Coronary artery (tissue), 2 donors: Measurements from ENCODE around the gene PRR11.
"Not testable (repeated sequence)": the region's sequence is repeated elsewhere in the genome, so short reads cannot be mapped to it uniquely, and the experiment has no call there.

Experiments
- DNase-seq: peaks from one replicate; pipeline ENCODE4 v3.0.0-alpha.2; 2017; ENCODE audit warnings: low spot score
- H3K27ac ChIP-seq, 2 donors: fragments of 200-600 bp; sonication (generic); one replicate each; pipeline ENCODE4 v1.5.1; 2016 to 2019
- H3K4me3 ChIP-seq: fragments of 200-600 bp; sonication (generic); 2 replicates; pipeline ENCODE4 v1.5.1; 2016; ENCODE audit warnings: mild to moderate bottlenecking, moderate library complexity
- TF ChIP-seq, protein P1 (sequence below): fragments of 200-600 bp; sonication (generic); IDR thresholded peaks from one replicate; pipeline ENCODE4 v1.5.1; 2019; ENCODE audit warnings: antibody characterized with exemption

The PRR11 gene

DNA sequence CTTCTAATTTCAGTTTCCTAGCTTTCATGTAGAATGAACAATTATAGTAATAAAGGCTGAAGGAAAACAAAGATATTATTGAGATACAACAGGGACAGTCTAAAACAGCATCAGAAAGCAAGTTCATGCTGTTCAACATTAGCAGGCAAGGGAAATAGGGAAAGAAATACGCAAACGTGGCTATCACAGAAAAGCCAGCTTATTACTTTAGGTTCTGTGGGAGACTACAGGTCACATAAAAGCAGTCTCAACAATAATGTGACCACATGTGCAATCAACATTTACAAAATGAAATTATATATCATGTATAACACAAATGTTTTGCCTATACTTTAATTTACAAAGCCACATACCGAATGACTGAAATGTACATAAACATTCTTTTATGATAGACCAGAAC lies 44.0 kb upstream of the PRR11 start:
- TF ChIP-seq, protein P1, sequence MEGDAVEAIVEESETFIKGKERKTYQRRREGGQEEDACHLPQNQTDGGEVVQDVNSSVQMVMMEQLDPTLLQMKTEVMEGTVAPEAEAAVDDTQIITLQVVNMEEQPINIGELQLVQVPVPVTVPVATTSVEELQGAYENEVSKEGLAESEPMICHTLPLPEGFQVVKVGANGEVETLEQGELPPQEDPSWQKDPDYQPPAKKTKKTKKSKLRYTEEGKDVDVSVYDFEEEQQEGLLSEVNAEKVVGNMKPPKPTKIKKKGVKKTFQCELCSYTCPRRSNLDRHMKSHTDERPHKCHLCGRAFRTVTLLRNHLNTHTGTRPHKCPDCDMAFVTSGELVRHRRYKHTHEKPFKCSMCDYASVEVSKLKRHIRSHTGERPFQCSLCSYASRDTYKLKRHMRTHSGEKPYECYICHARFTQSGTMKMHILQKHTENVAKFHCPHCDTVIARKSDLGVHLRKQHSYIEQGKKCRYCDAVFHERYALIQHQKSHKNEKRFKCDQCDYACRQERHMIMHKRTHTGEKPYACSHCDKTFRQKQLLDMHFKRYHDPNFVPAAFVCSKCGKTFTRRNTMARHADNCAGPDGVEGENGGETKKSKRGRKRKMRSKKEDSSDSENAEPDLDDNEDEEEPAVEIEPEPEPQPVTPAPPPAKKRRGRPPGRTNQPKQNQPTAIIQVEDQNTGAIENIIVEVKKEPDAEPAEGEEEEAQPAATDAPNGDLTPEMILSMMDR = no peak
- no peak overlapping the region for H3K27ac ChIP-seq
- no peak overlapping the region for H3K4me3 ChIP-seq
- no peak for DNase-seq

DNA sequence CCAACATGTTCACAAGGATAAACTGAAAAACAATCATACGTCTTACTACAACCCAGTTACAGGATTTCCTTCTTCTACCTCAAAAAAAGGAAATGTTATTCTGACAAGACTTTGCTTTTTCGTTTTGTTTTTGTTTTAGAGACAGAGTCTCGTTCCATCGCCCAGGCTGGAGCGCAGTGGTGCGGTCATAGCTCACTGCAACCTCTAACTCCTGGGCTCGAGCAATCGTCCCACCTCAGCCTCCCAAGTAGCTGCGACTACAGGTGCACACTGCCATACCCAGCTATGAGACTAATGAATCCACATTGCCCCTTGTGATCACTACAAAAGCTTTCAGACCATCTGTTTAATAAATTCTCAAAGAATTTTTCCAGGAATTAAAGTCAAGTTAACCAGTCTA lies 40.1 kb upstream of the PRR11 start:
- DNase-seq = no peak

DNA sequence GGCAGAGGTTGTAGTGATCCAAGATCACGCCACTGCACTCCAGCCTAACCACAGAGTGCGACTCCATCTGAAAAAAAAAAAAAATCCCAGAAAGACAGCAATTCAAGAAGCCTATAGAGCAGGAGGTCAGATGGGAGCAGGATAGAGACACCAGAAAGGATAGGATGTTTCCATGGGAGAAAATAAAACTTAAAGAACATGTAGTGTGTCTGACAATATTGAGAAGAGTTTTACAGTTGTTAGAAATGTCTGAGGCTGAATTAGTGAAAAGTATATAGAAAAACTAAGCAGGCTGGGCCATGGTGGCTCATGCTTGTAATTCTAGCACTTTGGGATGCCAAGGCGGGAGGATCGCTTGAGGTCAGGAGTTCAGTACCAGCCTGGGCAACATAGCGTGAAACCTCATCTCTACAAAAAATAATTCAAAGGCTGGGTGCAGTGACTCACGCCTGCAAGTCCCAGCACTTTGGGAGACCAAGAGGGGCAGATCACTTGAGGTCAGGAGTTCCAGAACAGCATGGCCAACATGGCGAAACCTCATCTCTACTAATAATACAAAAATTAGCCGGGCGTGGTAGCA lies 33.6 kb upstream of the PRR11 start:
- TF ChIP-seq, protein P1 = no peak
- H3K4me3 ChIP-seq = no peak overlapping the region
- DNase-seq = no peak
- no peak overlapping the region for H3K27ac ChIP-seq

More for the DNA sequence above, 40.1 kb upstream of the PRR11 start:
- no peak overlapping the region for H3K27ac ChIP-seq
- TF ChIP-seq, protein P1 = no peak
- no peak overlapping the region for H3K4me3 ChIP-seq

DNA sequence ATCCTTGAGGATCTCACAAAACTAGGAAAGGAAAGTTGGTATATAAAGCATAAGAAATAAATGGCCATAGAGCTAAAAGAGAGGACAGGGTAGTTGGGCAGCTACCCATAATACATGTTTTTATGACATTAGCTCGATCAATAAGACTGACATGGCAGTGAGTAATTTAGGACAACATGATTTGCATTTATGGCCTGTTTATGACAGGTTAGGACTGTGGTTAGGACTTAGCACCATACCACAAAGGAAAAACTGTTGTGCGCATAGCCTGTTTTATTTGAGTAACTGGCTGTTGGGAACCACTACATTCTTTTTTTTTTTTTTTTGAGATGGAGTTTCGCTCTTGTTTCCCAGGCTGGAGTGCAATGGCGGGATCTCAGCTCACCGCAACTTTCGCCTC lies 30.9 kb upstream of the PRR11 start:
- Histone ChIP-seq H3K4me3 (no peak overlapping the region), H3K27ac (no peak overlapping the region)
- DNase-seq = no peak
- TF ChIP-seq, protein P1 = no peak

DNA sequence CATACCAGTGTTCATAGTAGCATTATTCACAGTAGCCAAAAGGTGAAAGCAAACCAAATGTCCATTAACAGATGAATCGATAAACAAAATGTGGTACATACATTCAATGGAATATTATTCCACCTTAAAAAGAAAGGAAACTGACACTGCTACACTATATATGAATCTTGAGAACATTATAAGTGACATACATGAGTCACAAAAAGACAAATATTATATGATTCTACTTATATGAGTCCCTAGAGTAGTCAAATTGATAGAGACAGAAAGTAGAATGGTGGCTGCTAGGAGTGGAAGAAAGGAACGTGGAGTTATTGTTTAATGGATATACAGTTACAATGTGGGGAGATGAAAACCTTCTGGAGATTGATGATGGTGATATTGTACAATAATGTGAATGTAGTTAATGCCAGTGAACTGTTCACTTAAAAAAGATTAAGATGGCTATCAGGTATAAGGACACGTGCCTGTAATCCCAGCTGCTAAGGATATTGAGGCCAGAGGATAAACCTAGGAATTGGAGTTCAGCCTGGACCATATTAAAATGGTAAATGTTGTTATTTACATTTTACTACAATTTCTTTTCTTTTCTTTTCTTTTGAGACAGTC lies 28.6 kb upstream of the PRR11 start:
- Histone ChIP-seq H3K27ac (no peak overlapping the region), H3K4me3 (no peak overlapping the region)
- DNase-seq = no peak
- TF ChIP-seq, protein P1 = no peak

DNA sequence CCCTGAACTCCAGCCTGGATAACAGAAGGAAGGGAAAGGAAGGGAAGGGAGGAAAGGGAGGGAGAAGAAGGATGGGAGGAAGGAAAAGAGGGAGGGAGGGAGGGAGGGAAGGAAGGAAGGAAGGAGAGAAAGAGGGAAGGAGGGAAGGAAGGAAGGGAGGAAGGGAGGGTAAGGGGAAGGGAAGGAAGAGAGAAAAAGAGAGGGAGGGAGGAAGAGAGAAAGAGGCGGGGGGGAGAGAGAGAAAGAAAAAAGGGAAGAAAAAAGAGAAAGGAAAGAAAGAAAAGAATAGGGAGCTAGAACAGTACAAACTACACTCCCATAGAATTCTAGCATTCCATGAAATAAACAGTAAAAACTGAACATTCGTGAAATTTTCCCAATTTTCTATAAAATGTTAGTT lies 25.7 kb upstream of the PRR11 start:
- no peak overlapping the region for H3K27ac ChIP-seq
- TF ChIP-seq, protein P1 = no peak
- DNase-seq = no peak
- no peak overlapping the region for H3K4me3 ChIP-seq

DNA sequence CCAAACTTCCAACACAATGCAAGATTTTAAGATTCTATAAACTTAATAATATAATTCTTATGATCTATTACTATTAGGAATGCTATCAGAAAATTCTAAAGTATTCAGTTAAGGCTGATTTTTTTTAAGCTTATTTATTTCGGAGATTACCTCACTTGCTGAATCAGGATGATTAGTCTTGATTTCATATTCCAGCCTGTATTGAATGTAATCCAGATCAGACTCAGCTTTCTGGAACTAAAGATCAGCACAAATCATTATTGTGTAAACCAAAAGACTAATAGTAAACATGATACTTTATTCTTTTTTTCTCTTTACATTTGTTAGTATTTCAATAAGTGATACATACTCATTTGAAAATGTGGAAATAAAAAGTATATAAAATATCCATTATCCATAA lies 24.4 kb upstream of the PRR11 start:
- TF ChIP-seq, protein P1 = no peak

DNA sequence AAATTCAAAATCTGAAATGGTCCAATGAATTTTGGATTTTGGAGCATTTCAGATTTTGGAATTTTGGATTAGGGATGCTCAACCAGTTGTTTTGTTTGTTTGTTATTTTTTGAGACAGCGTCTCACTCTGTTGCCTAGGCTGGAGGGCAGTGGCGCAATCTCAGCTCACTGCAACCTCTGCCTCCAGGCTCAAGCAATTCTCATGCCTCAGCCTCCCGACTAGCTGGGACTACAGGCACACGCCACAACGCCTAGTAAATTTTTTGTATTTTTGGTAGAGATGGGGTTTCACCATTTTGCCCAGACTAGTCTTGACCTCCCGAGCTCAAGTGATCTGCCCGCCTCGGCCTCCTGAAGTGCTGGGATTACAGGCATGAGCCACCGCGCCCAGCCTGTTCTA lies 17.2 kb upstream of the PRR11 start:
- not testable (repeated sequence) for H3K27ac ChIP-seq, DNase-seq

More for the DNA sequence above, 24.4 kb upstream of the PRR11 start:
- H3K27ac ChIP-seq = no peak overlapping the region
- no peak overlapping the region for H3K4me3 ChIP-seq
- DNase-seq = no peak

More for the DNA sequence above, 17.2 kb upstream of the PRR11 start:
- not testable (repeated sequence) for H3K4me3 ChIP-seq
